ENCODE results near the gene NLGN2. TPM values are rescaled to one million over a fixed set of nuclear protein-coding genes. Genes with fewer than 3 reads are reported as not detected.

The NLGN2 gene
- total and polyA plus RNA-seq, 2 experiments from 2014 or later, result 5.2 to 26.3 TPM

GRCh38 chr17:7463372-7463846 lies 55.8 kb downstream of the NLGN2 start:
- H3K27me3 ChIP-seq, result no peaks in the 10 kb centered on the region
- no peaks in the 10 kb centered on the region for H3K9me3 ChIP-seq (ENCODE audit: low read depth)
- no peaks in the 10 kb centered on the region for H3K4me1 ChIP-seq (ENCODE audit: low read depth)
- H3K4me3 ChIP-seq, result no peak overlapping the region
- no peak for TF ChIP-seq CTCF (IDR thresholded peaks at IDR 0.05; ENCODE audit: low read depth, low read length)
- no peak for DNase-seq (ENCODE audit: low read depth in 1 of 2, low spot score in 1 of 2)
- H3K36me3 ChIP-seq, result peaks cover 3% of the 10 kb centered on the region
- peak overlapping the region; percentile 54 for H3K27ac ChIP-seq

- H3K36me3 ChIP-seq, result peaks cover 3% of the 10 kb centered on the region
- H3K9me3 ChIP-seq (ENCODE audit: low read depth), result no peaks in the 10 kb centered on the region
- no peak overlapping the region for H3K4me3 ChIP-seq
- H3K27ac ChIP-seq, result peak overlapping the region; percentile 54
- H3K4me1 ChIP-seq (ENCODE audit: low read depth), result peaks cover 3% of the 10 kb centered on the region
- DNase-seq (ENCODE audit: low read depth in 1 of 2, low spot score in 1 of 2), result no peak
- H3K27me3 ChIP-seq, result no peaks in the 10 kb centered on the region
- TF ChIP-seq CTCF (IDR thresholded peaks at IDR 0.05; ENCODE audit: low read depth, low read length), result no peak
Observed at GRCh38 chr17:7464081-7464480, 56.4 kb downstream of the NLGN2 start.

GRCh38 chr17:7465597-7466275 lies 58.1 kb downstream of the NLGN2 start:
- H3K27ac ChIP-seq, result no peak overlapping the region

GRCh38 chr17:7466318-7466638 lies 58.6 kb downstream of the NLGN2 start:
- no peak for DNase-seq (ENCODE audit: low read depth in 1 of 2, low spot score in 1 of 2)
- H3K4me3 ChIP-seq, result no peak overlapping the region
- peaks cover 3% of the 10 kb centered on the region for H3K36me3 ChIP-seq
- H3K4me1 ChIP-seq (ENCODE audit: low read depth), result peaks cover 5% of the 10 kb centered on the region
- H3K27me3 ChIP-seq, result no peaks in the 10 kb centered on the region
- no peaks in the 10 kb centered on the region for H3K9me3 ChIP-seq (ENCODE audit: low read depth)
- H3K27ac ChIP-seq, result peak overlapping the region; percentile 43
- TF ChIP-seq CTCF (IDR thresholded peaks at IDR 0.05; ENCODE audit: low read depth, low read length), result no peak

More at GRCh38 chr17:7465597-7466275, 58.1 kb downstream of the NLGN2 start:
- Histone ChIP-seq H3K9me3 (ENCODE audit: low read depth) (no peaks in the 10 kb centered on the region), H3K4me1 (ENCODE audit: low read depth) (peaks cover 5% of the 10 kb centered on the region), H3K4me3 (no peak overlapping the region), H3K36me3 (peaks cover 3% of the 10 kb centered on the region), H3K27me3 (no peaks in the 10 kb centered on the region)
- DNase-seq (ENCODE audit: low read depth in 1 of 2, low spot score in 1 of 2), result no peak
- TF ChIP-seq CTCF (IDR thresholded peaks at IDR 0.05; ENCODE audit: low read depth, low read length), result no peak

GRCh38 chr17:7466639-7467341 lies 59.1 kb downstream of the NLGN2 start:
- H3K27me3 ChIP-seq, result no peaks in the 10 kb centered on the region
- DNase-seq (ENCODE audit: low read depth in 1 of 2, low spot score in 1 of 2), result peak in 1 of 2 donors; percentile 73
- H3K27ac ChIP-seq, result peak overlapping the region; percentile 43
- H3K36me3 ChIP-seq, result peaks cover 3% of the 10 kb centered on the region
- no peak overlapping the region for H3K4me3 ChIP-seq
- no peak for TF ChIP-seq CTCF (IDR thresholded peaks at IDR 0.05; ENCODE audit: low read depth, low read length)
- no peaks in the 10 kb centered on the region for H3K9me3 ChIP-seq (ENCODE audit: low read depth)
- H3K4me1 ChIP-seq (ENCODE audit: low read depth), result peaks cover 5% of the 10 kb centered on the region

Measured in cardiac muscle cell (in vitro differentiated cells and primary cell).